Ascending aorta (tissue), 2 donors: Measurements from ENCODE around the gene NT5DC4. TPM values are rescaled to one million over a fixed set of nuclear protein-coding genes. Genes with fewer than 3 reads are reported as not detected.

ENCODE experiments used
- DNase-seq, 2 donors: peaks; one replicate each; pipeline ENCODE4 v3.0.0-alpha.2; 2019; ENCODE audit warnings: low spot score in 2 of 2
- H3K27ac ChIP-seq, 2 donors: fragments of 200-600 bp; sonication (generic); one replicate each; pipeline ENCODE4 v1.5.1; 2016 to 2017; ENCODE audit warnings: mild to moderate bottlenecking in 1 of 2
- H3K27me3 ChIP-seq: fragments of 200-600 bp; sonication (generic); one replicate; pipeline ENCODE4 v1.5.1; 2017
- H3K36me3 ChIP-seq, 2 donors: fragments of 200-600 bp; sonication (generic); one replicate each; pipeline ENCODE4 v1.5.1; 2016
- H3K4me1 ChIP-seq, 2 donors: fragments of 200-600 bp; sonication (generic); one replicate each; pipeline ENCODE4 v1.5.1; 2016 to 2017; ENCODE audit warnings: mild to moderate bottlenecking in 1 of 2
- H3K4me3 ChIP-seq, 2 donors: fragments of 200-600 bp; sonication (generic); one replicate each; pipeline ENCODE4 v1.5.1; 2016 to 2017; ENCODE audit warnings: mild to moderate bottlenecking in 1 of 2
- H3K9me3 ChIP-seq, 2 donors: fragments of 200-600 bp; sonication (generic); one replicate each; pipeline ENCODE4 v1.5.1; 2016
- intact Hi-C: fragments of 100-400 bp; cut with DNase I; formaldehyde crosslinking; loops from one replicate; pipeline ENCODE4 v1.15.1; 2023
- total RNA-seq: library from RNA; depleted of rRNA; stranded (reverse); fragments of >200 nt; gene quantifications from one replicate; pipeline ENCODE4 v1.1.0, GENCODE V29; 2016
- TF ChIP-seq, protein P1 (sequence below), 3 experiments: fragments of 200-600 bp in 2 of 3; fragments of 450-650 bp in 1 of 3; sonication (generic) in 2 of 3; IDR thresholded peaks; one replicate each; pipeline ENCODE4 v1.5.1; 2016 to 2019; ENCODE audit warnings: antibody characterized with exemption in 3 of 3, mild to moderate bottlenecking in 1 of 3, moderate library complexity in 1 of 3

The NT5DC4 gene
- total RNA-seq, 1 donor from 2014 or later = not detected

DNA sequence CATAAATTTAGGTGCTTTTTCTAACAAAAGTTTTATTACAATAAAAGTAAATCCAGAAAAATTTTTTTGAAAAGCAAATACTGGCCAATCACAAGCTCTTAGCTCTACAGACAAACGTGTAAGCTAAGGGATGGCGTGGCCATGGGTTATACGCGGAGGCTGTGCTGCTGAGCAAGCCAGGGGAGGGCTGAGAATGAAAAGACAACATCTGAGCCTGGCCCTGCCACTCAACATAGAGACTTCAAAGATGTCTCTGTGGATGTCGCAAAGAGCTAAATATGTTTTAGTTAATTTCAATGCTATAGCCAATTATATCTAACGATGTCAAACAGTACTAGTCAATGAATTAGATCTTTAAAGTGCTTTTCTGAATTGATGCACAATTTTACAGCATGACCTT lies 33.3 kb upstream of the NT5DC4 start:
- Histone ChIP-seq H3K27me3 (no peaks in the 10 kb centered on the region), H3K4me1 (no peaks in the 10 kb centered on the region), H3K9me3 (no peaks in the 10 kb centered on the region), H3K4me3 (no peak overlapping the region), H3K27ac (no peak overlapping the region), H3K36me3 (no peaks in the 10 kb centered on the region)
- intact Hi-C loops = no loop called here
- no peak for DNase-seq
- TF ChIP-seq, protein P1, sequence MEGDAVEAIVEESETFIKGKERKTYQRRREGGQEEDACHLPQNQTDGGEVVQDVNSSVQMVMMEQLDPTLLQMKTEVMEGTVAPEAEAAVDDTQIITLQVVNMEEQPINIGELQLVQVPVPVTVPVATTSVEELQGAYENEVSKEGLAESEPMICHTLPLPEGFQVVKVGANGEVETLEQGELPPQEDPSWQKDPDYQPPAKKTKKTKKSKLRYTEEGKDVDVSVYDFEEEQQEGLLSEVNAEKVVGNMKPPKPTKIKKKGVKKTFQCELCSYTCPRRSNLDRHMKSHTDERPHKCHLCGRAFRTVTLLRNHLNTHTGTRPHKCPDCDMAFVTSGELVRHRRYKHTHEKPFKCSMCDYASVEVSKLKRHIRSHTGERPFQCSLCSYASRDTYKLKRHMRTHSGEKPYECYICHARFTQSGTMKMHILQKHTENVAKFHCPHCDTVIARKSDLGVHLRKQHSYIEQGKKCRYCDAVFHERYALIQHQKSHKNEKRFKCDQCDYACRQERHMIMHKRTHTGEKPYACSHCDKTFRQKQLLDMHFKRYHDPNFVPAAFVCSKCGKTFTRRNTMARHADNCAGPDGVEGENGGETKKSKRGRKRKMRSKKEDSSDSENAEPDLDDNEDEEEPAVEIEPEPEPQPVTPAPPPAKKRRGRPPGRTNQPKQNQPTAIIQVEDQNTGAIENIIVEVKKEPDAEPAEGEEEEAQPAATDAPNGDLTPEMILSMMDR (IDR thresholded peaks at IDR 0.05) = no peak

DNA sequence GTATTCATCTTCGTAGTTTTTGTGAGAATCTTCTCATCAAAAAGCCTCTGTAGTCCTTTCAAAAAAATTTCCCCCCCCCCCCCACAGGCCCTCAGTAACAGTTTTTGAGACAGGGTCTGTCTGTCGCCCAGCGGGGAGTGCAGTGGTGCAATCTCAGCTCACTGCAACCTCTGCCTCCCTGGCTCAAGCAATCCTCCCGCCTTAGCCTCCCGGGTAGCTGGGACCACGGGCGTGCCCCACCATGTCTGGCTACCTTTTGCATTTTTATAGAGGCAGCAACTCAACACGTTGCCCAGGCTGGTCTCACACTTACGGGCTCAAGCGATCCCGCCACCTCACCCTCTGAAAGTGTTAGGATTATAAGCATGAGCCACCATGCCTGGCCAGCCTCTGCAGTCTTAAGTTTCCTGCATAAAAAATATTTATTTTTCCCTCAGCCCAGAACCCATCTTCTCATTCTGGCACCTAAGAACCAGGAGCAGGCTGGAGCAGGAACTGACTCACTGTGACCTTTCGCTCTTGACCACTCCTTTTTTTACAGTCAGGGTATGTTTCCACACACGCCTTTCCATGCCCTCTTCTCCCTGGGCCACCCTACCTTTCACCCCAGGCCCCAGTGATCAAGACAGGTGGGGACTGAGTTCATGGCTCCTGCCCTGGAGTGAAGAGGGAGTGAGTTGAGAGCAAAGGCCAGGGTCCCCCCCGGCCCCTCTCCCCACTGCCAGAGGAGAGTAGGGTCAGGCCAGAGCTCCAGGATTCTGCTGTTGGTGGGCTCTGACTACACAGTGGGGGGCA lies 32.5 kb upstream of the NT5DC4 start:
- TF ChIP-seq, protein P1 (IDR thresholded peaks at IDR 0.05) = no peak
- no peak for DNase-seq
- no peaks in the 10 kb centered on the region for H3K36me3 ChIP-seq
- no peak overlapping the region for H3K27ac ChIP-seq
- intact Hi-C loops = no loop called here
- no peaks in the 10 kb centered on the region for H3K9me3 ChIP-seq
- H3K4me1 ChIP-seq = no peaks in the 10 kb centered on the region
- H3K27me3 ChIP-seq = no peaks in the 10 kb centered on the region
- H3K4me3 ChIP-seq = no peak overlapping the region

DNA sequence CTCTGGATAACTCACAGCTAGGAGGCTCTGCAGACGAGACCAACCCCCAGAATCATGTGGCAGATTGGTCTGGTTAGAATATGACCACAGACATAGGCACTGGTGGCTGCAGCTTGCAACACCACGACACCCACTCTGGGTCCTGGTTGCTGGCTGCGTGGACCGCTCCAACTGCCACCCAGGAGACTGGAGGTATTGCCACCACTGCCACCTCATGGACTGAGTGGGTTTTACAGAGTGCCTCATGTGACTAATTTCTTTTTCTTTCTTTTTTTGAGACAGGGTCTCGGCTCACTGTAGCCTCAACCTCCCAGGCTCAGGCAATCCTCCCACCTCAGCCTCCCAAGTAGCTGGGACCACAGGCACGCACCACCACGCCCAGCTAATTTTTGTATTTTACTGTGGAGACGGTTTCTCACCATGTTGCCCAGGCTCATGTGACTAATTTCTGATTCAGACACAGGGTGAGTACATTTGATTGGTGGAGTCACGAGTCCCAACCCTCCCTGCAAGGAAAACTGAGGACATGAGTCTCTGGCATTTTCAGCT lies 29.9 kb upstream of the NT5DC4 start:
- TF ChIP-seq, protein P1 (IDR thresholded peaks at IDR 0.05) = peak; percentile 58 to 76 (median 74)
- Histone ChIP-seq H3K4me3 (peak overlapping the region in 1 of 2 donors; percentile 36), H3K9me3 (no peaks in the 10 kb centered on the region), H3K4me1 (no peaks in the 10 kb centered on the region), H3K27ac (no peak overlapping the region), H3K36me3 (no peaks in the 10 kb centered on the region), H3K27me3 (no peaks in the 10 kb centered on the region)
- DNase-seq = peak; percentile 21 to 78
- intact Hi-C loops = loop anchor here (2.0 kb wide), 2 partner anchors 64 to 90 kb away; no protein-coding TSS in a partner anchor

DNA sequence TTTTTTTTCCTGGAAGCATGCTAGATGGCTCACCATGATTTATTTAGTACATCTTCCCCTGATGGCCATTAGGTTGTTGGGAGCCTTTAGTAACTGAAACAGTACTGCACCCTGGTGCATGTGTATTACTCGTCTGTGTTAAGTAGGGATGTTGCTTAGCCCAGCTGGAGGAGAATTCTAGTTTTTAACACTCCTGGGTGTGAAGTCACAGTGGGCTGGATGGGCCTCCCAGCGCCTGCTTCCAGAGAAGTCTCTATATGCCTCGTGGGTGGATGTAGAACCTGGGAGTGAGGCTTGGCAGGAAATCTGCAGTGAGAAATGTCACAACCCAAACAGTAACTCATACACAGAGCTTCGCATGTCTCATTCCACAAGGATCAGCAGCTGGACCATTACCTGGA lies 28.9 kb upstream of the NT5DC4 start:
- Histone ChIP-seq H3K4me1 (no peaks in the 10 kb centered on the region), H3K9me3 (no peaks in the 10 kb centered on the region), H3K27me3 (no peaks in the 10 kb centered on the region), H3K27ac (no peak overlapping the region), H3K36me3 (no peaks in the 10 kb centered on the region), H3K4me3 (no peak overlapping the region)
- intact Hi-C loops = loop anchor here (2.0 kb wide), 2 partner anchors 65 to 91 kb away; no protein-coding TSS in a partner anchor
- TF ChIP-seq, protein P1 (IDR thresholded peaks at IDR 0.05) = no peak
- DNase-seq = no peak

DNA sequence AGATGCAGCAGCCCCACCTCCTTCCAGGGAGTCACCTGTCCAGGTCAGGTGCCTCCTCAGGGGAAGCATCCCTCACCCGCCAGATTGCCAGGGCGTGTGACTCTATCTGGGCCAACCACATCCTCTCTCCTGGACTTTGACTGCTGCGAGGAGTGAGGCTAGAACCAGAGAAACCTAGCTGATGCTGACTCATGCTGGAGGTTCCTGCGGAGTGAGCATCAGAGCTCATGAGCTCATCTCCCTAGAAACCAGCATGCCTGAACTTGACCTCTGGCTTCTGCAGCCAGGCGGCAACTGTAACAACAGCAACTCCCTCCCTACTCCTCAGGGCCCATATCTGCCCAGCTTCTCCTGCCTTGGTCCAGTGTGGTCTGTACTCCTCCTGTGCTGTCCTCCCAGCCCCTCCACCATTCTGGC lies 28.3 kb upstream of the NT5DC4 start:
- intact Hi-C loops = no loop called here
- no peaks in the 10 kb centered on the region for H3K27me3 ChIP-seq
- H3K36me3 ChIP-seq = no peaks in the 10 kb centered on the region
- H3K4me3 ChIP-seq = no peak overlapping the region
- no peaks in the 10 kb centered on the region for H3K4me1 ChIP-seq
- no peaks in the 10 kb centered on the region for H3K9me3 ChIP-seq
- DNase-seq = peak; percentile 33 to 78
- no peak overlapping the region for H3K27ac ChIP-seq
- TF ChIP-seq, protein P1 (IDR thresholded peaks at IDR 0.05) = no peak
